ENCODE measurements around the gene CSPG4. TPM values are rescaled to one million over a fixed set of nuclear protein-coding genes. Genes with fewer than 3 reads are reported as not detected.

CSPG4 gene
- total RNA-seq, 1 experiment from 2014 or later = 0.20 TPM

GRCh38 chr15:75655931-75656330 is 56.7 kb downstream of the CSPG4 start:
- DNase-seq = no peak
- H3K27me3 Mint-ChIP-seq (ENCODE audit: insufficient read depth, unreplicated experiment) = no peaks in the 10 kb centered on the region
- Histone ChIP-seq H3K4me3 (ENCODE audit: low read depth, low read length) (no peak overlapping the region), H3K27me3 (replicated peaks; ENCODE audit: control insufficient read depth, insufficient read depth, low read length) (no peaks in the 10 kb centered on the region), H3K4me1 (peaks cover 32% of the 10 kb centered on the region), H3K9me3 (no peaks in the 10 kb centered on the region), H3K36me3 (ENCODE audit: control insufficient read depth, insufficient read depth, low read length) (peaks cover 3% of the 10 kb centered on the region)
- peaks cover 45% of the 10 kb centered on the region for H3K4me1 Mint-ChIP-seq (ENCODE audit: low read depth, unreplicated experiment)
- peak overlapping the region; percentile 8 for H3K4me3 Mint-ChIP-seq (ENCODE audit: unreplicated experiment)
- ChIA-PET CTCF (no interaction called here), POLR2A (no interaction called here)
- H3K36me3 Mint-ChIP-seq (ENCODE audit: insufficient read depth, unreplicated experiment) = peaks cover 9% of the 10 kb centered on the region
- BruUV-seq (replicated peaks) = no TSS peak
- H3K9me3 Mint-ChIP-seq (ENCODE audit: unreplicated experiment) = no peaks in the 10 kb centered on the region
- intact Hi-C loops (cut with micrococcal nuclease; ENCODE audit: unreplicated experiment) = no loop called here
- TF ChIP-seq CTCF (IDR thresholded peaks at IDR 0.05; ENCODE audit: insufficient read depth in 1 of 2, low read depth in 1 of 2, low read length in 1 of 2, severe bottlenecking in 1 of 2, unreplicated experiment in 1 of 2) = no peak
- H3K27ac Mint-ChIP-seq (ENCODE audit: unreplicated experiment) = peak overlapping the region; percentile 2

- no peaks in the 10 kb centered on the region for H3K27me3 ChIP-seq (replicated peaks; ENCODE audit: control insufficient read depth, insufficient read depth, low read length)
- H3K9me3 Mint-ChIP-seq (ENCODE audit: unreplicated experiment) = no peaks in the 10 kb centered on the region
- ChIA-PET POLR2A (interaction anchor here (1.1 kb wide), 1 partner anchor 15 kb away, joined by 3 read pairs; the partner anchor contains the start of gene IMP3), CTCF (no interaction called here)
- BruUV-seq (replicated peaks) = no TSS peak
- peaks cover 39% of the 10 kb centered on the region for H3K4me1 ChIP-seq
- no peak overlapping the region for H3K27ac Mint-ChIP-seq (ENCODE audit: unreplicated experiment)
- no peak overlapping the region for H3K4me3 Mint-ChIP-seq (ENCODE audit: unreplicated experiment)
- H3K27me3 Mint-ChIP-seq (ENCODE audit: insufficient read depth, unreplicated experiment) = no peaks in the 10 kb centered on the region
- no peak overlapping the region for H3K4me3 ChIP-seq (ENCODE audit: low read depth, low read length)
- H3K4me1 Mint-ChIP-seq (ENCODE audit: low read depth, unreplicated experiment) = peaks cover 50% of the 10 kb centered on the region
- no peaks in the 10 kb centered on the region for H3K9me3 ChIP-seq
- TF ChIP-seq CTCF (IDR thresholded peaks at IDR 0.05; ENCODE audit: insufficient read depth in 1 of 2, low read depth in 1 of 2, low read length in 1 of 2, severe bottlenecking in 1 of 2, unreplicated experiment in 1 of 2) = no peak
- no peak for DNase-seq
- intact Hi-C loops (cut with micrococcal nuclease; ENCODE audit: unreplicated experiment) = no loop called here
- H3K36me3 ChIP-seq (ENCODE audit: control insufficient read depth, insufficient read depth, low read length) = peaks cover 4% of the 10 kb centered on the region
- peaks cover 19% of the 10 kb centered on the region for H3K36me3 Mint-ChIP-seq (ENCODE audit: insufficient read depth, unreplicated experiment)
Observed at GRCh38 chr15:75654201-75654907, 58.3 kb downstream of the CSPG4 start.

GRCh38 chr15:75653347-75653913 is 59.2 kb downstream of the CSPG4 start:
- BruUV-seq (replicated peaks) = no TSS peak
- TF ChIP-seq CTCF (IDR thresholded peaks at IDR 0.05; ENCODE audit: insufficient read depth in 1 of 2, low read depth in 1 of 2, low read length in 1 of 2, severe bottlenecking in 1 of 2, unreplicated experiment in 1 of 2) = no peak
- H3K4me1 ChIP-seq = peaks cover 46% of the 10 kb centered on the region
- ChIA-PET POLR2A (interaction anchor here (1.1 kb wide), 1 partner anchor 14 kb away, joined by 3 read pairs; the partner anchor contains the start of gene IMP3), CTCF (no interaction called here)
- H3K36me3 Mint-ChIP-seq (ENCODE audit: insufficient read depth, unreplicated experiment) = peaks cover 23% of the 10 kb centered on the region
- no peaks in the 10 kb centered on the region for H3K9me3 ChIP-seq
- peaks cover 40% of the 10 kb centered on the region for H3K4me1 Mint-ChIP-seq (ENCODE audit: low read depth, unreplicated experiment)
- H3K36me3 ChIP-seq (ENCODE audit: control insufficient read depth, insufficient read depth, low read length) = peaks cover 4% of the 10 kb centered on the region
- H3K4me3 ChIP-seq (ENCODE audit: low read depth, low read length) = no peak overlapping the region
- H3K27ac Mint-ChIP-seq (ENCODE audit: unreplicated experiment) = no peak overlapping the region
- H3K27me3 Mint-ChIP-seq (ENCODE audit: insufficient read depth, unreplicated experiment) = no peaks in the 10 kb centered on the region
- H3K27me3 ChIP-seq (replicated peaks; ENCODE audit: control insufficient read depth, insufficient read depth, low read length) = no peaks in the 10 kb centered on the region
- intact Hi-C loops (cut with micrococcal nuclease; ENCODE audit: unreplicated experiment) = no loop called here
- no peak overlapping the region for H3K4me3 Mint-ChIP-seq (ENCODE audit: unreplicated experiment)
- H3K9me3 Mint-ChIP-seq (ENCODE audit: unreplicated experiment) = no peaks in the 10 kb centered on the region
- DNase-seq = no peak
